Hepatocyte (in vitro differentiated cells): ENCODE data around the gene RAP1GAP. TPM values are rescaled to one million over a fixed set of nuclear protein-coding genes. Genes with fewer than 3 reads are reported as not detected.

Experiments used
- DNase-seq: peaks from one replicate; pipeline ENCODE4 v3.0.0-alpha.2; 2016; ENCODE audit warnings: low spot score
- H2AFZ ChIP-seq: fragments of 200-600 bp; sonication (generic); 2 replicates; pipeline ENCODE4 v1.6.0; 2016; ENCODE audit warnings: antibody characterized with exemption, mild to moderate bottlenecking
- H3K27ac ChIP-seq: fragments of 200-600 bp; sonication (generic); 2 replicates; pipeline ENCODE4 v1.5.1; 2016; ENCODE audit warnings: mild to moderate bottlenecking
- H3K27me3 ChIP-seq: fragments of 200-600 bp; sonication (generic); 2 replicates; pipeline ENCODE4 v1.6.1; 2016
- H3K36me3 ChIP-seq: fragments of 200-600 bp; sonication (generic); replicated peaks from 2 replicates; pipeline ENCODE4 v1.5.1; 2016; ENCODE audit warnings: low read depth; ENCODE audit not compliant: insufficient read depth
- H3K4me1 ChIP-seq: fragments of 200-600 bp; sonication (generic); 2 replicates; pipeline ENCODE4 v1.5.1; 2016; ENCODE audit warnings: mild to moderate bottlenecking, moderate library complexity; ENCODE audit not compliant: insufficient read depth
- H3K4me2 ChIP-seq: fragments of 200-600 bp; sonication (generic); 2 replicates; pipeline ENCODE4 v1.6.0; 2016
- H3K4me3 ChIP-seq: fragments of 200-600 bp; sonication (generic); 2 replicates; pipeline ENCODE4 v1.5.1; 2016; ENCODE audit warnings: mild to moderate bottlenecking
- H3K79me2 ChIP-seq: fragments of 200-600 bp; sonication (generic); 2 replicates; pipeline ENCODE4 v1.6.0; 2017; ENCODE audit warnings: mild to moderate bottlenecking
- H3K9me2 ChIP-seq: fragments of 200-600 bp; sonication (generic); replicated peaks from 2 replicates; pipeline ENCODE4 v1.6.0; 2017; ENCODE audit warnings: mild to moderate bottlenecking; ENCODE audit not compliant: insufficient read depth
- H3K9me3 ChIP-seq: fragments of 200-600 bp; sonication (generic); 2 replicates; pipeline ENCODE4 v1.5.1; 2016; ENCODE audit warnings: low read depth, mild to moderate bottlenecking
- H4K20me1 ChIP-seq: fragments of 200-600 bp; sonication (generic); 2 replicates; pipeline ENCODE4 v1.6.0; 2016; ENCODE audit warnings: mild to moderate bottlenecking; ENCODE audit not compliant: insufficient read depth, poor library complexity, severe bottlenecking
- CTCF ChIP-seq: fragments of 200-600 bp; sonication (generic); IDR thresholded peaks from 2 replicates; pipeline ENCODE4 v1.5.1; 2016; ENCODE audit warnings: antibody characterized with exemption, mild to moderate bottlenecking; ENCODE audit not compliant: poor library complexity
- EZH2 ChIP-seq: fragments of 200-600 bp; sonication (generic); IDR thresholded peaks from 2 replicates; pipeline ENCODE4 v1.6.1; 2016; ENCODE audit warnings: antibody characterized with exemption, mild to moderate bottlenecking, borderline replicate concordance
- EZH2phosphoT487 ChIP-seq: fragments of 200-600 bp; sonication (generic); IDR thresholded peaks from one replicate; pipeline ENCODE4 v1.6.1; 2018; ENCODE audit warnings: antibody characterized with exemption, mild to moderate bottlenecking, low read depth, moderate library complexity; ENCODE audit not compliant: unreplicated experiment, severe bottlenecking
- WGBS: methylation state at CpG from one replicate; pipeline ENCODE4 v1.1.6; 2016; ENCODE audit warnings: low lambda C conversion rate; ENCODE audit errors: missing lambda C conversion rate; 5-methylcytosine and 5-hydroxymethylcytosine counted together
- polyA plus RNA-seq: library from polyadenylated mRNA; unstranded; fragments of >200 nt; fragmentation: Nextera tagmentation; extraction: Ambion mirVana; gene quantifications from 2 replicates; pipeline ENCODE4 v1.2.1, GENCODE V29; 2016
- total RNA-seq: library from RNA; depleted of rRNA; stranded (reverse); fragments of >200 nt; gene quantifications from 2 replicates; pipeline ENCODE4 v1.2.3, GENCODE V29; 2014

The RAP1GAP gene
- total and polyA plus RNA-seq, 2 experiments from 2014 or later, result 12.3 to 18.0 TPM

DNA sequence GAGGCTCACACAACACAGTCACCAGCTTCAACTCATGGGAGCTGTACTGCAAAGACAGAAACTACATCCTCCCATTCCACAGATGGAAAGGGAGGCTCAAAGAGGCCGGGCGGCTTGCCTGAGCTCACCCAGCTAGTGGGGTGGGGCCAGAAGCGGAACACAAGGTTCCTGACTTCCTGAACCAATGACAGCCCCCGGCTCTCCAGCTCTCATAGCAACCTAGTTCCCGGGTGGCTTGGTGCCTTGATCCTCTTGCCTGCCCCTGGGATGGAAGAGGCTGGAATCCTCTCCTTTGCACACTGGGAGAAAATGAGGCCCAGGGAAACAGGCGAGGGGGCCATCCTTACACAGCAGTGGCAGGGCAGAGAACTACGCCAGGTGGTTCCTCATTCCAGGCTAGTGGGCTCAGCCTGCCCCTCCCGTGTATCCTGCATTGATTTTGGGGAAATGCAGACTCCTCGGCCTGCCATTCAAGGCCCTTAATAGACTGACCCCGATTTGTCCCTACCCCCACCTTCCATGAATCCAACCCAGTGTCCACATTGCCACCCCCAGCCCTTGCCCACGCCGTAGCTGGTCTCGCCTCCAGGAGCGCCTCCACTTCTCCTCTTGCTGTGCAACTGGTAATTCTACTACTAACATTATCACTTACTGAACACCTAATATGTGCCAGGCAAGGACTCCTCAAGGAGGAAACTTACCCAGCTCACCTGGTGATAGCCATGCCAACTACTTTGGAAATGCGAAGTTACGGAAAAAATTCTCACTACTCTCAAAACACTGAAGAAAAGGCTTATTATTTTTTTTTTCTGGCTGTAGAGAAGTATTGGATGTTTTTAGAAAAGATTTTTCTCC, 5.0 kb downstream of the RAP1GAP start:
- TF ChIP-seq EZH2phosphoT487 (no peak), EZH2 (no peak), CTCF (no peak)
- DNase-seq, result no peak
- Histone ChIP-seq H3K9me3 (no peaks in the 10 kb centered on the region), H4K20me1 (no peaks in the 10 kb centered on the region), H3K79me2 (no peaks in the 10 kb centered on the region), H3K36me3 (no peaks in the 10 kb centered on the region), H3K4me3 (no peak overlapping the region), H3K27ac (no peak overlapping the region), H3K9me2 (no peaks in the 10 kb centered on the region), H3K4me2 (no peak overlapping the region), H3K27me3 (peaks cover 3% of the 10 kb centered on the region), H2AFZ (no peak overlapping the region), H3K4me1 (peaks cover 13% of the 10 kb centered on the region)
- 80% methylated on average over 16 of the region's 16 CpGs for WGBS

GRCh38 chr1:21663248-21663950, 5.8 kb downstream of the RAP1GAP start:
- 77% methylated on average over 11 of the region's 11 CpGs for WGBS
- Histone ChIP-seq H2AFZ (no peak overlapping the region), H3K27me3 (peaks cover 3% of the 10 kb centered on the region), H3K9me3 (no peaks in the 10 kb centered on the region), H3K36me3 (no peaks in the 10 kb centered on the region), H3K4me3 (no peak overlapping the region), H3K4me2 (no peak overlapping the region), H4K20me1 (no peaks in the 10 kb centered on the region), H3K9me2 (no peaks in the 10 kb centered on the region), H3K27ac (no peak overlapping the region), H3K79me2 (no peaks in the 10 kb centered on the region), H3K4me1 (peaks cover 7% of the 10 kb centered on the region)
- no peak for DNase-seq
- no peak for TF ChIP-seq EZH2phosphoT487
- no peak for TF ChIP-seq EZH2
- TF ChIP-seq CTCF, result no peak

DNA sequence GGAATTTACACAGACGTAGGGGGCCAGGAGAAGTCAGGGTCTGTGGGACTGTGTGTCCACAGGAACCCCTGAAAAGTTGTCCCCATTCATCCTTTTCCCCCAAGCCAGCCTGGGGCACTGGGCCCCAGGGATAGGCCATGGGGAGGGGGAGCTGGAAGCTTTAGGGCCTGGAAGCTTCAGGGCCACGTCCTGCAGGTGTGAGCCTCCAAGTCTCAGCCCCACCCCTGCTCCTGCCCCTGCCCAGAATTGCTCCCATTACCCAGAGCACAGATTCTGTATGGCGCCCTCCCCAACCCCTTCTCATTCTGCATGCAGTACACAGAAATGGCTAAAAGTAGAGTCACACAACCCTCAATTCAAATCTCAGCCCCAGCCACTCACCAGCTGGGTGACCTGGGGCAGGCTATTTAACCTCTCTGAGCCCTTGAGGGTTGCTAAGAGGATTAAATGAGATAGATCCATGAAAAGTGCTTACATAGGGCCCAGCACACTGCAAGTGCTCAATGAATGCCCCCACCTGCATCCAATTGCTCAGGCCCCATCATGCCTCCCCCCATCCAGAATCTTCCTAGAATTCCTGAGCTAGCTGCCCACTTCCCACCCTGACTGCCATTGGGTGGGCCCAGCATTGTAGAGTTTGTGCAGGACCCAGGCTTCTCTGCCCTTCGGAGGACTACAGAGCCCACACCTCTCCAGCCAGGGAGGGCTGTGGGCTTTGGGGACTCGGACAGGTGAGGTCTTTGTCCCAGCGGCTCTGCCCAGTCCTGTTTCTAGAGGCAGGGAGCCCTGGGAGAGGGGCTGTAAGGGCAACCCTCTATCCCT, 6.5 kb downstream of the RAP1GAP start:
- Histone ChIP-seq H3K36me3 (no peaks in the 10 kb centered on the region), H3K27ac (no peak overlapping the region), H4K20me1 (no peaks in the 10 kb centered on the region), H2AFZ (no peak overlapping the region), H3K9me3 (no peaks in the 10 kb centered on the region), H3K4me1 (peaks cover 5% of the 10 kb centered on the region), H3K4me2 (no peak overlapping the region), H3K9me2 (no peaks in the 10 kb centered on the region), H3K4me3 (no peak overlapping the region), H3K79me2 (no peaks in the 10 kb centered on the region), H3K27me3 (peaks cover 3% of the 10 kb centered on the region)
- no peak for DNase-seq
- 75% methylated on average over 6 of the region's 6 CpGs for WGBS
- TF ChIP-seq CTCF (no peak), EZH2 (no peak), EZH2phosphoT487 (no peak)
